HEK293T (cell line): ENCODE data around the gene WNK1.

Experiments used
- CTCF ChIA-PET: fragments of 350-600 bp; formaldehyde crosslinking; extraction: SDS; loops from one replicate; lab custom pipeline; 2021; ENCODE audit warnings: antibody characterized with exemption, inconsistent platforms; lab: Yijun Ruan, JAX
- POLR2A ChIA-PET: fragments of 350-600 bp; formaldehyde crosslinking; extraction: SDS; loops from one replicate; lab custom pipeline; 2020; ENCODE audit warnings: antibody characterized with exemption, inconsistent platforms; lab: Yijun Ruan, JAX
- DNase-seq: peaks from one replicate; pipeline ENCODE4 v3.0.0; 2012; ENCODE audit warnings: mixed read lengths; ENCODE audit errors: extremely low spot score
- ARNT ChIP-seq: fragments of 450-650 bp; IDR thresholded peaks from 2 replicates; pipeline ENCODE4 v1.6.1; 2017; ENCODE audit warnings: mild to moderate bottlenecking
- BHLHE40 ChIP-seq: fragments of 450-650 bp; IDR thresholded peaks from 2 replicates; pipeline ENCODE4 v1.6.1; 2016; ENCODE audit warnings: mild to moderate bottlenecking, moderate library complexity, borderline replicate concordance
- CTBP1 ChIP-seq: fragments of 450-650 bp; IDR thresholded peaks from 2 replicates; pipeline ENCODE4 v1.6.1; 2016; ENCODE audit warnings: borderline replicate concordance
- ELF4 ChIP-seq: fragments of 450-650 bp; IDR thresholded peaks from 2 replicates; pipeline ENCODE4 v1.6.1; 2017; ENCODE audit warnings: antibody characterized with exemption
- FOXA1 ChIP-seq: fragments of 450-650 bp; IDR thresholded peaks from 2 replicates; pipeline ENCODE4 v1.6.1; 2016; ENCODE audit warnings: mild to moderate bottlenecking
- FOXK2 ChIP-seq: fragments of 450-650 bp; IDR thresholded peaks from 2 replicates; pipeline ENCODE4 v1.6.1; 2016; ENCODE audit warnings: mild to moderate bottlenecking
- FOXM1 ChIP-seq: fragments of 450-650 bp; IDR thresholded peaks from 2 replicates; pipeline ENCODE4 v1.6.1; 2017; ENCODE audit warnings: mild to moderate bottlenecking, borderline replicate concordance
- HDGF ChIP-seq: fragments of 450-650 bp; IDR thresholded peaks from 2 replicates; pipeline ENCODE4 v1.6.1; 2017; ENCODE audit warnings: antibody characterized with exemption, borderline replicate concordance
- L3MBTL2 ChIP-seq: fragments of 450-650 bp; conservative IDR thresholded peaks from 2 replicates; pipeline ENCODE4 v1.6.1; 2016; ENCODE audit warnings: mild to moderate bottlenecking
- LEF1 ChIP-seq: fragments of 450-650 bp; IDR thresholded peaks from 2 replicates; pipeline ENCODE4 v1.6.1; 2017; ENCODE audit warnings: mild to moderate bottlenecking, borderline replicate concordance
- NFRKB ChIP-seq: fragments of 450-650 bp; IDR thresholded peaks from 2 replicates; pipeline ENCODE4 v1.6.1; 2016; ENCODE audit warnings: mild to moderate bottlenecking, moderate library complexity
- SP1 ChIP-seq: fragments of 450-650 bp; IDR thresholded peaks from 2 replicates; pipeline ENCODE4 v1.6.1; 2017
- SUZ12 ChIP-seq: fragments of 450-650 bp; IDR thresholded peaks from 2 replicates; pipeline ENCODE4 v1.6.1; 2016; ENCODE audit warnings: mild to moderate bottlenecking
- TARDBP ChIP-seq: fragments of 450-650 bp; IDR thresholded peaks from 2 replicates; pipeline ENCODE4 v1.6.1; 2016
- ZNF384 ChIP-seq: fragments of 450-650 bp; IDR thresholded peaks from 2 replicates; pipeline ENCODE4 v1.6.1; 2016
- TF ChIP-seq, protein P1 (sequence below): fragments of 450-650 bp; IDR thresholded peaks from 2 replicates; pipeline ENCODE4 v1.6.1; 2016

WNK1 gene

DNA sequence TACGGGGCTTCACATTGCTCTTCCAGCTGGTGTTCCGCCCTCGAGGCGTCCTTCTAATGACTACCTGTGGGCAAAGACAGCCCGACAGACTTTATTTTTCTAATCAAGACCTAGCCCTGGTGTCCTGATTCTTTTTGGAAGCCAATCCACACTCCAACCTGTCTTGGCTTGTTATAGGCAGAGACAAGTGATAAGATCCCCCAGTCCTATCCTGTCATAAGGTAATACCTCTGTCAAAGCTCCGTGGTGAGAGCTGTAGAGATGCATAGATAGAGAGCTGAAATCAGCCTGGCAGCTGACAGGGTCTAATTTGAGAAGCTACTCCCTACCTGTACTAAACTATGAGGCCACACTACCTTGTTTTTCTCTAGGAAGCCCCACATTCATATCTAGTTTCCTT, 11.5 kb upstream of the WNK1 start:
- CTCF ChIA-PET, result no interaction called here
- no peak for DNase-seq
- POLR2A ChIA-PET, result interaction anchor here (3.2 kb wide), 1 partner anchor 10 kb away, joined by 14 read pairs; the partner anchor contains the start of gene WNK1
- TF ChIP-seq ZNF384, result no peak
- TF ChIP-seq BHLHE40, result no peak
- TF ChIP-seq, protein P1, sequence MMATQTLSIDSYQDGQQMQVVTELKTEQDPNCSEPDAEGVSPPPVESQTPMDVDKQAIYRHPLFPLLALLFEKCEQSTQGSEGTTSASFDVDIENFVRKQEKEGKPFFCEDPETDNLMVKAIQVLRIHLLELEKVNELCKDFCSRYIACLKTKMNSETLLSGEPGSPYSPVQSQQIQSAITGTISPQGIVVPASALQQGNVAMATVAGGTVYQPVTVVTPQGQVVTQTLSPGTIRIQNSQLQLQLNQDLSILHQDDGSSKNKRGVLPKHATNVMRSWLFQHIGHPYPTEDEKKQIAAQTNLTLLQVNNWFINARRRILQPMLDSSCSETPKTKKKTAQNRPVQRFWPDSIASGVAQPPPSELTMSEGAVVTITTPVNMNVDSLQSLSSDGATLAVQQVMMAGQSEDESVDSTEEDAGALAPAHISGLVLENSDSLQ, result no peak
- TF ChIP-seq FOXK2, result no peak
- no peak for TF ChIP-seq CTBP1
- TF ChIP-seq HDGF, result no peak
- TF ChIP-seq L3MBTL2, result no peak
- no peak for TF ChIP-seq NFRKB
- TF ChIP-seq ELF4, result no peak
- TF ChIP-seq FOXA1, result no peak
- TF ChIP-seq FOXM1, result no peak
- TF ChIP-seq SUZ12, result no peak

DNA sequence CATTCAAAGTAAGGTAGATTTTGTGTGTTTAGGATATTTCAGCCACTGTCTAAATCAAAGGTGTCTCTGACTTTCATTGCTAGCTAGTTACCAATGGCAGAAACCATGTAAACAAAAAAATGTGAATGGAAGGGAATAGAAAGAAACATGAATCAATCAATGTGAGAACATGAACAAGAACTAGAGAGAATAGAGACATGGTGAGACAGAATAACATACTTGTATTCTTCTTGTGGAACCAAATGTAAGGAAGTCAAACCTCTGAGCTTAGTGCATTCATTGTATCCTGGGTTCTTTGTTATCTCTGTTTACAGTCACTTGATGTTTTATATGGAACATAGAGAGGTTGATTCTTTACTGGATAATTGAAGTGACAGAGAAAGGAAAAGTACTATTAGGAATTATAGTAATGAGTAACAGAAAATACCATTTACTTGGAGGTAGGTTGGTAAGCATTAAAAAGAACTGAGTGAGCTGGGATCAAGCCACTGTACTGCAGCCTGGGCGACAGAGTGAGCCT, 2.6 kb upstream of the WNK1 start:
- CTCF ChIA-PET, result interaction anchor here (0.6 to 3.0 kb wide), 6 partner anchors 65 to 343 kb away, joined by 4 to 23 read pairs (median 12); no protein-coding TSS in a partner anchor
- TF ChIP-seq ELF4 (no peak), SUZ12 (no peak)
- DNase-seq, result no peak
- POLR2A ChIA-PET, result interaction anchor here (1.2 to 3.1 kb wide), 5 partner anchors 58 to 178 kb away, joined by 3 to 43 read pairs (median 13); no protein-coding TSS in a partner anchor

DNA sequence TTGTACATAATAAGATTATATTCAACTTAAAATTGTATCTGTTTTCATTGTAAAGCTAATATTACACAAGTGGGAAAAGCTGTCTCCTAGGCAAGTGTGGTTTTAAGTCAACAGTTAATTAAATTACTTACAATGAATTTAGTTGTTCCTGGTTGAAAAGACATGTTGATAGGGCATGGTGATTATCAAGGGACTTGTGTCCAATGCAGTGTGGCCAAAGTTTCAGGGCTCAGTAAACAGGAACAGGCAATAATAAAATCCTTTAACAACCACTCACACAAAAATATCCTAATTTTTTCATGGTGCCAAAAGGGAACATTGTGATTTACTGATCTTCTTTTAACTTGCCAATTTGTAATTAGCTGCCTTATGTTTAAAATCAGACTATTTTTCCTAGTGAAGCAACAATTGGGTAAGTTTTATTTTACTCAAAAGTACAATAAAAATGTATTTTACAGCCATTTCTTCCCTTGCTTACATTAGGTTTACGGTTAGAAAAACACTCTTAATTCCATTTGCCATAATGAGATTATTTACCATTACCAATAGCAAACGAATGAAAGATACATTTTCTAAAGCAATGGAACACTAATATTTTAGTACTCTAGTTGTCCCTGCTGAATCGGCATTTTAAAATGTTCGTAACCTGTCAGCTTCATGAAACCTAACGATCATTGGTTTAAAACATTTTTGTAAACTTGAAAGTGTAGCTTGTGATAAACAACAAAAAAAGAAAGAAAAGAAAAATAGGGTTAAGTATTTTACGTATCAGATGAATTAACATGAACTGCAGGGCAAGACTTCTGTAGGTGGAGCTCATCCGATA, 1.8 kb upstream of the WNK1 start:
- CTCF ChIA-PET, result interaction anchor here (0.6 to 3.0 kb wide), 22 partner anchors 8 to 375 kb away, joined by 3 to 23 read pairs (median 5); no protein-coding TSS in a partner anchor
- TF ChIP-seq TARDBP (no peak), ELF4 (no peak; the same call in 1 of the 2 replicates), FOXM1 (no peak), HDGF (no peak), ARNT (no peak), SP1 (no peak), NFRKB (no peak), ZNF384 (no peak), BHLHE40 (no peak), CTBP1 (no peak), FOXA1 (no peak), SUZ12 (no peak), FOXK2 (no peak), LEF1 (no peak)
- TF ChIP-seq, protein P1, result no peak
- DNase-seq, result no peak
- POLR2A ChIA-PET, result interaction anchor here (0.6 to 4.4 kb wide), 30 partner anchors 9 to 349 kb away, joined by 3 to 43 read pairs (median 5); partner anchors contain the start of genes CCDC77 and NINJ2

DNA sequence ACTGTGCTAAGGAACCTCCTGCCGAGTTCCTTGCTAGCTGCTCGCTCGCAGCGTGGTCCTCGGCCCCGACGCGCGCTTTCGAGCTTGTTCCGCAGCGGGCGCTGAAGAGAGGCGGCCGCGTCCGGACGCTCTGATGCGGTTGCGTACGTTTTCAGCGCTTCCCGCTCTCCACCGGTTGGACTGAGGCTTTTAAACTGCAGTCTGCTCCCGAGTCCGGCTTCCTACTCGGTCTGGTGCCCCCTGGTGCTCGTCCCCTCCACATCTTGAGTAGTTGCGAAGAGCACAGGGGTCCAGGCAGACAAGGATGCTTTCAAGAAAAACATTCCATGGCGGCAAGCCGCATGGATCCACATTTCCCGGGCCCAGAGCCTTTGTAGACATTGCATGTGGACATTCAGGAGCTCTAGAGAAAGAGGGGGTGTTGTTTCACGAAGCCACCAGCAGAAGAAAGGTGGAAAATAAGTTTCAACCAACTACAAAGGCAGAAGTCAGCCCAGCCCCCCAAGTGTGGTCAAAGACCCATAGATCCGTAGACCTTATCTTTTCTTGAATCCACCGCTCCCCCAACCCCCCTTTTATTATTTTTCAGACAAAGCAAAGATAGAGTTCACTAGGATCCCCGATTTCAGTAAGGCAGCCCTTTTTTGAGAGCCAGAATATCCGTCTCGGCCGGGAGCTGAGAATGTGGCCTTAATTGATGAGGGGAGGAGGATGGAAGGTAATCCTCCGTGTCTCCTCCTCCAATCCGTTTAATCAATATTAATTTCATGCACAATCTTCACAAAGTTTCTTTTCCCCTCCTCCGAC, 984 bp upstream of the WNK1 start:
- DNase-seq, result peak; percentile 77
- ChIA-PET CTCF (interaction anchor here (0.6 to 3.0 kb wide), 26 partner anchors 8 to 375 kb away, joined by 3 to 23 read pairs (median 4); no protein-coding TSS in a partner anchor), POLR2A (interaction anchor here (0.6 to 4.4 kb wide), 44 partner anchors 10 to 350 kb away, joined by 3 to 43 read pairs (median 4); partner anchors contain the start of genes CCDC77, NINJ2 and RAD52)
- TF ChIP-seq L3MBTL2 (peak; percentile 92), FOXM1 (peak; percentile 59; the same call in 1 of the 2 replicates), CTBP1 (peak; percentile 63), FOXK2 (no peak)

DNA sequence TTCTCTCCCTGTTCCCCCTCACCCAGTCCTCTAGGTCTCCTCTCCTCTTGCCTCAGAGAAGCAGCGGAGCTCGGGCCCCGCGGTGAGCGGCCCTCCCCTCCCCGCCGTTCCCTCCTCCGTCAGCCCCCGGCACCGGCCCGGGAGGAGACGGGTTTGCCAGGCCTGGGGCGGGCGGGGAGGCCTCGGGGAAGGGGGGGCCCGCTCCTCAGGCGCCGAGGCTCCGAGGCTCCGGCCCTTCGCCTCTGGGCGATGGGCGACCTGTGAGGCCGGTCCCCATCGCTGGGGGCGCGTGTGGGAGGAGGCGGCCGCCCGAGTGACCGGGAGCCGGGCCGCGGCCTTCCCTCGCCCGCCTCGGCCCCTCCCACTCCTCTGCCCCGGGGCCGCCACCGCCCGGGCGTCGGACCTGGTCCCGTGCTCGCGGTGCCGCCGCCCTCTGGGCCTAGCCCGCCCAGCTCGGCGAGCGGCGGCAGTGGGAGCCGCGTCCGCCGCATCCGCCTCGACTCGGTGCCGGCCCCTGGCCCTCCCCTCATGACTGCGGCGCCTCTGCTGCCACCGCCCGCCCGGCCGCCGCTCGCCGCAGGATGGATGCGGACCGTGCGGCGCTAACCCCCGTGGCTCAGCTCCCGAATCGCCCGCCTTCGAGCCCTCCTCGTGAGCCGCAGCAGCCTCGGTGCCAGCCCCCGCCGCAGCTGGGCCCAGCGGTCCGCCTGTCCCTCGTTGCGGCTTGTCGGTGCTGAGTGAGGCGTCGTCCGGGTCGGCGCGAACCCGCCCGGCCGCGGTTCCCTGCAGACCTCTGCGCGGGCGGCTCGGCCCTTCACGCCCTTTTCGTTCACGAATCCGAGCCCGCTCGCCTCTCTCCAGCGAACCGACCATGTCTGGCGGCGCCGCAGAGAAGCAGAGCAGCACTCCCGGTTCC, 574 bp downstream of the WNK1 start:
- peak; percentile 38 for DNase-seq
- POLR2A ChIA-PET, result interaction anchor here (0.9 to 4.4 kb wide), 13 partner anchors 15 to 197 kb away, joined by 3 to 17 read pairs (median 4); partner anchors contain the start of gene RAD52
- TF ChIP-seq HDGF (no peak), FOXA1 (no peak), SP1 (no peak), ZNF384 (no peak), LEF1 (0 out of 2 replicates have a peak, but pooled peaks have one; percentile 52)
- CTCF ChIA-PET, result interaction anchor here (2.0 to 3.0 kb wide), 3 partner anchors 22 to 176 kb away, joined by 5 to 23 read pairs (median 6); no protein-coding TSS in a partner anchor
